ENCODE measurements around the gene MCM7.

GRCh38 chr7:100147278-100147677 is 46.1 kb upstream of the MCM7 start:
- TF ChIP-seq RCOR2 (CRISPR knock-in tag; IDR thresholded peaks at IDR 0.05) (no peak), ARID2 (CRISPR knock-in tag; IDR thresholded peaks at IDR 0.05; ENCODE audit: borderline replicate concordance) (no peak), ZNF724P (CRISPR knock-in tag; IDR thresholded peaks at IDR 0.05; ENCODE audit: borderline replicate concordance) (no peak), MATR3 (CRISPR knock-in tag; IDR thresholded peaks at IDR 0.05) (no peak), AGO1 (IDR thresholded peaks at IDR 0.05; ENCODE audit: low read depth, low read length, poor library complexity, severe bottlenecking) (no peak)

Measured in HepG2 (cell line).